ENCODE results near the gene NACC2. TPM values are rescaled to one million over a fixed set of nuclear protein-coding genes. Genes with fewer than 3 reads are reported as not detected.

Gene NACC2
- total RNA-seq, 5 donors from 2014 or later (not counting 1 experiment from before 2014, with no cell fraction given) = 4.2 to 11.7 (median 11.3) TPM

DNA sequence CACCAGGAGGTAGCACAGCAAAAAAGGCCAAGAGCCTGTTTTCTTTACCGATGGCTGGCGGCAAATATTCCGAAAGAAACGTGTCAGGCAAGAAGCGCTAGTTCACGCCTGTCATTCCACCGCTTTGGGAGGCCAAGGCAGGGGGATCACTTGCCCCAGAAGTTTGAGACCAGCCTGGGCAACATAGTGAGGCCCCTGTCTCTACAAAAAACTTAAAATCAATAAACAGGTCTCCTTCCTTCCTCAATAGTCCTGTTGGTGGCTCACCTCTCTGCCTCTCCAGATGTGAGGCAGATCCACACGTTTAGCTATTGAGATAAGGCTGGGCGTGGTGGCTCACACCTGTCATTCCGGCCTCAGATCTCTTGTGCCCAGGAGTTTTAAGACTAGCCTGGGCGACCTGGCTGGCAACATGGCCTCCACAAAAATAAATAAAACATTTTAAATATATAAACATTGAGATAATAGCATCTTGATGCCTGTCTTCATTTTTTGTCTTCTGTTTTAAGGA, 24.8 kb upstream of the NACC2 start:
- peak overlapping the region; percentile 68 for H3K27ac ChIP-seq (ENCODE audit: low read length)
- no peak for ATAC-seq (replicated peaks in 1 of 4)
- H3K27me3 Mint-ChIP-seq = no peaks in the 10 kb centered on the region
- H3K4me1 ChIP-seq (ENCODE audit: control insufficient read depth in 1 of 2, extremely low read depth in 1 of 2, insufficient read depth in 2 of 2, low read length in 2 of 2) = peaks cover 12 to 45% of the 10 kb centered on the region in 2 experiments
- H3K4me1 Mint-ChIP-seq = peaks cover 9 to 16% (median 14%) of the 10 kb centered on the region in 3 donors
- H3K36me3 Mint-ChIP-seq = no peaks in the 10 kb centered on the region
- no peaks in the 10 kb centered on the region for H3K9me3 ChIP-seq
- 79% methylated on average over 8 of the region's 11 CpGs for WGBS (ENCODE audit: insufficient coverage)
- CTCF ChIA-PET = interaction anchor here in 1 of 2 donors (0.9 to 1.0 kb wide), 2 partner anchors 30 to 154 kb away, joined by 3 read pairs; no protein-coding TSS in a partner anchor
- peak overlapping the region in 1 of 2 donors; percentile 50 for H3K4me3 ChIP-seq (ENCODE audit: control insufficient read depth in 1 of 2, extremely low read depth in 1 of 2, low read length in 1 of 2)
- DNase-seq = no peak
- peaks cover 7 to 16% of the 10 kb centered on the region in 2 donors for H3K36me3 ChIP-seq (ENCODE audit: control insufficient read depth in 2 of 2, extremely low read depth in 1 of 2, insufficient read depth in 1 of 2, low read length in 1 of 2)
- H3K27ac Mint-ChIP-seq = peak overlapping the region; percentile 65 to 73
- peak overlapping the region; percentile 60 to 73 (median 69) for H3K4me3 Mint-ChIP-seq
- H3K27me3 ChIP-seq (replicated peaks in 1 of 2; ENCODE audit: control insufficient read depth in 2 of 2, extremely low read depth in 1 of 2, insufficient read depth in 2 of 2, low read length in 1 of 2) = peaks cover 0 to 16% of the 10 kb centered on the region in 2 experiments
- POLR2A ChIA-PET = no interaction called here
- no peaks in the 10 kb centered on the region for H3K9me3 Mint-ChIP-seq

DNA sequence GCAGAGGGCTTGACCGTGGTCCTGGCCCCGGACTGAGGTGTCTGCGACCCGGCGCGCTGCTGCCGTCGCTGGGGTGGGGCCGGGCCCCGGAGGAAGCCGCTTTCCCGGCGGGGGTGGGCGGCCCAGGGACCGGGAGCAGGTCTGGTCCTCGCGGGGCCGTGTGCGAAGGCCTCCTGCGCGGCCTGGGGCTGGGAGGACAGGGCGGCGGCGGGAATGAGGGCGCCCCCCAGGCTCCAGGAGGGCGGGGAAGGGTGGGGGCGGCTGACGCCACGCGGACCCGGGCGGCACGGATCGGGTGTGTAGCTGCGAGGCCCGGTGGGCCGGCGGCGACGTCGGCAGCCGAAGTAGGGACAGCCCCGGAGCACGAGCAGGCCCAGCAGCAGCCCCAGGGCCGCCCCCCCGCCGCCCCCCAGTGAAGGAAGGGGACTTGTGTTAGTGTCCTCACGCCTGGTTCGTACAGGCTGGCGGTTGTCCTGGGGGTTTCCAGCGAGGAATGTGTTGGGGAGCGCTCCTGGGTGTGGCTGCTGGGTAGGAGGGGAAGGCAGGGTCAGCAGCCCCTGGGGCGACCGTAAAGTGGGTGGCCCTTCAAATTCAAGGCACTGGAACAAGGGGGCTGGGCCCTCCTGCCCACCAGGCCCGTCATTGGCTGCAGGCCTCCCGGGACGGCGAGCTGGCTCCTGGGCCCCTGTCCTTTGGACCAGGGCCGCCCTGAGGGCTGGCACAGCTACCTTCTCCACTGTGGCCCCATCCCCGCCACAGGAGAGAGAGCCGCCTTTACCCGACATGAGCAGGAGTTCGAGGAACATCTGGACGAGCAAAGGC, 24.2 kb upstream of the NACC2 start:
- peak overlapping the region; percentile 32 to 50 for H3K4me3 ChIP-seq (ENCODE audit: control insufficient read depth in 1 of 2, extremely low read depth in 1 of 2, low read length in 1 of 2)
- POLR2A ChIA-PET = no interaction called here
- Mint-ChIP-seq H3K27me3 (no peaks in the 10 kb centered on the region), H3K36me3 (no peaks in the 10 kb centered on the region), H3K4me1 (peaks cover 9 to 22% (median 21%) of the 10 kb centered on the region in 3 donors), H3K9me3 (no peaks in the 10 kb centered on the region), H3K4me3 (peak overlapping the region; percentile 73 to 81 (median 73)), H3K27ac (peak overlapping the region in 1 of 2 donors; percentile 73)
- peaks cover 10 to 22% of the 10 kb centered on the region in 2 donors for H3K36me3 ChIP-seq (ENCODE audit: control insufficient read depth in 2 of 2, extremely low read depth in 1 of 2, insufficient read depth in 1 of 2, low read length in 1 of 2)
- no peaks in the 10 kb centered on the region for H3K9me3 ChIP-seq
- DNase-seq (peak in 1 of 35 experiments; percentile 53), ATAC-seq (replicated peaks in 1 of 4) (peak; percentile 20 to 33 (median 27))
- CTCF ChIA-PET = interaction anchor here in 1 of 2 donors (1.0 kb wide), 1 partner anchor 153 kb away, joined by 3 read pairs; no protein-coding TSS in a partner anchor
- peaks cover 17 to 51% of the 10 kb centered on the region in 2 experiments for H3K4me1 ChIP-seq (ENCODE audit: control insufficient read depth in 1 of 2, extremely low read depth in 1 of 2, insufficient read depth in 2 of 2, low read length in 2 of 2)
- H3K27ac ChIP-seq (ENCODE audit: low read length) = peak overlapping the region; percentile 68
- WGBS (ENCODE audit: insufficient coverage) = 5% methylated on average over 58 of the region's 64 CpGs
- H3K27me3 ChIP-seq (replicated peaks in 1 of 2; ENCODE audit: control insufficient read depth in 2 of 2, extremely low read depth in 1 of 2, insufficient read depth in 2 of 2, low read length in 1 of 2) = peaks cover 0 to 10% of the 10 kb centered on the region in 2 experiments

DNA sequence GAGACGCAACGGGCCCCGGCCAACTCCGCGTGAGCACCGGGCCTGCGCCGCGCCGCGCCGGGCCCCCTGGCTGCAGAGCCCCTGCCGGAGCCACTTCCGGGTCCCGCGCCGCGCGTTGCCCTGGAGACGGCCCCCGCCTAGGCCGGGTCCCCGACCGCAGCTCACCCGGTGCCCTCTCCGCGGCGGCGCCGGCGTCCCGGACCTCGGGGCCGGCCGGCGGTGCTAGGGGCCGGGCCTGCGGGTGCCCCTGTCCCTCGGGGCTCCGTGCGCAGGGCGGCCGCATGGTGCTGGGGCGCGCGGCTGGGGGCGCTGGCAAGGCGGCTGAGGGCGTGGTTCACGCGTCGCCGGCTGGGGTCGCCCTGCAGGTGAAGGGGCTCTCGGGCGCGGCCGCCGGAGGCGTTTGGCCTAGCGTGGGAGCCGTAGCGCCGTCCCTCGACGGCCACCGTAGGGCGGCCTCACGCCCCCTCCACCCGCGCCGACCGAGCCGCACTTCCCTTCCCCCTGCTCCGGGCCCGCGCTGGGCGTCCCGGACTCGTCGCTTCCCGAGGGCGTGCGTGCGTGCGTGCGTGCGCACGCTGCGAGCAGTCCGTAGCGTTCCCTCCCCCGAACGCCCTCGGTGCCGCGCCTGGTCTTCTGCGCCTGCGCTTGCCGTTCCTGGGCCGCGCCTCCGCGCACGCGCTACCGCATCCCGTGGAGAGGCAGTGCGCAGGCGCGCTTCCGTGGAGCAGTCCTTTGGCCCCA, 23.4 kb upstream of the NACC2 start, which contains the start of gene TMEM250:
TMEM250 (minus strand) TSS at position 556 of the 741 bp plus-strand sequence. CDS start 1,975 bp downstream, outside the sequence.
- H3K4me3 ChIP-seq (ENCODE audit: control insufficient read depth in 1 of 2, extremely low read depth in 1 of 2, low read length in 1 of 2) = peak within 1 kb of the TSS; percentile 50 to 55
- ATAC-seq (replicated peaks in 1 of 4) = peak; percentile 91 to 94 (median 92)
- no peaks in the 10 kb centered on the region for H3K36me3 Mint-ChIP-seq
- peak within 1 kb of the TSS; percentile 68 for H3K27ac ChIP-seq (ENCODE audit: low read length)
- peaks cover 17 to 29% (median 28%) of the 10 kb centered on the region in 3 donors for H3K4me1 Mint-ChIP-seq
- peak; percentile 91 to 98 (median 95) for DNase-seq
- H3K4me3 Mint-ChIP-seq = peak within 1 kb of the TSS; percentile 73 to 82 (median 73)
- ChIA-PET CTCF (no interaction called here), POLR2A (no interaction called here)
- no peaks in the 10 kb centered on the region for H3K27me3 Mint-ChIP-seq
- peaks cover 0 to 5% of the 10 kb centered on the region in 2 experiments for H3K27me3 ChIP-seq (replicated peaks in 1 of 2; ENCODE audit: control insufficient read depth in 2 of 2, extremely low read depth in 1 of 2, insufficient read depth in 2 of 2, low read length in 1 of 2)
- no peaks in the 10 kb centered on the region for H3K9me3 ChIP-seq
- no peaks in the 10 kb centered on the region for H3K9me3 Mint-ChIP-seq
- H3K4me1 ChIP-seq (ENCODE audit: control insufficient read depth in 1 of 2, extremely low read depth in 1 of 2, insufficient read depth in 2 of 2, low read length in 2 of 2) = peaks cover 21 to 59% of the 10 kb centered on the region in 2 experiments
- under 1% methylated on average over 112 of the region's 112 CpGs for WGBS (ENCODE audit: insufficient coverage)
- peaks cover 10 to 22% of the 10 kb centered on the region in 2 donors for H3K36me3 ChIP-seq (ENCODE audit: control insufficient read depth in 2 of 2, extremely low read depth in 1 of 2, insufficient read depth in 1 of 2, low read length in 1 of 2)
- H3K27ac Mint-ChIP-seq = peak within 1 kb of the TSS; percentile 73 to 86

DNA sequence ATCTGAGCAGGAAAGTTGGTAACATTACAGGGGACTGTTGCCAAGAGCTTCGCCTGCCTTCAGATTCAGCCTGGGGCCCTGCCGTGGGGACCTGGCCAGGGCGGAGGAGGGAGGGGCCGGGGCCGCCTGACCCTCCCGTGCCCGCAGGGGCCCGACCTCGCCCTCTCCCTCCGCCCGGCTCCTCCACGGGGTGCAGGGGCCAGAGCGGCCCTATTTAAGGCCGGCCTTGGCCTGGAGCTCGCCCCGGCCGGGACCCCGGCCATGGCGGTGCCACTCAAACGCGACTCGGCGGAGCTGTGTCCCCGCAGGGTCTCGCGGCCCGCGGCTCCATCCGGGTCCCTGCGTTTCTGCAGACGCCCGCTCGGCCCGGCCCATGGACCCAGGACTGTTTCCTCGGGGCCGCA, 22.8 kb upstream of the NACC2 start:
- WGBS (ENCODE audit: insufficient coverage) = under 1% methylated on average over 35 of the region's 36 CpGs
- Histone ChIP-seq H3K36me3 (ENCODE audit: control insufficient read depth in 2 of 2, extremely low read depth in 1 of 2, insufficient read depth in 1 of 2, low read length in 1 of 2) (peaks cover 10 to 22% of the 10 kb centered on the region in 2 donors), H3K27me3 (replicated peaks in 1 of 2; ENCODE audit: control insufficient read depth in 2 of 2, extremely low read depth in 1 of 2, insufficient read depth in 2 of 2, low read length in 1 of 2) (no peaks in the 10 kb centered on the region), H3K9me3 (no peaks in the 10 kb centered on the region), H3K27ac (ENCODE audit: low read length) (peak overlapping the region; percentile 47), H3K4me1 (ENCODE audit: control insufficient read depth in 1 of 2, extremely low read depth in 1 of 2, insufficient read depth in 2 of 2, low read length in 2 of 2) (peaks cover 27 to 60% of the 10 kb centered on the region in 2 experiments), H3K4me3 (ENCODE audit: control insufficient read depth in 1 of 2, extremely low read depth in 1 of 2, low read length in 1 of 2) (peak overlapping the region; percentile 50 to 55)
- DNase-seq (no peak), ATAC-seq (replicated peaks in 1 of 4) (no peak)
- no peaks in the 10 kb centered on the region for H3K36me3 Mint-ChIP-seq
- H3K4me3 Mint-ChIP-seq = peak overlapping the region; percentile 67 to 82 (median 67)
- H3K9me3 Mint-ChIP-seq = no peaks in the 10 kb centered on the region
- H3K27me3 Mint-ChIP-seq = no peaks in the 10 kb centered on the region
- peak overlapping the region in 1 of 2 donors; percentile 86 for H3K27ac Mint-ChIP-seq
- H3K4me1 Mint-ChIP-seq = peaks cover 20 to 34% (median 32%) of the 10 kb centered on the region in 3 donors
- POLR2A ChIA-PET = no interaction called here
- CTCF ChIA-PET = no interaction called here

DNA sequence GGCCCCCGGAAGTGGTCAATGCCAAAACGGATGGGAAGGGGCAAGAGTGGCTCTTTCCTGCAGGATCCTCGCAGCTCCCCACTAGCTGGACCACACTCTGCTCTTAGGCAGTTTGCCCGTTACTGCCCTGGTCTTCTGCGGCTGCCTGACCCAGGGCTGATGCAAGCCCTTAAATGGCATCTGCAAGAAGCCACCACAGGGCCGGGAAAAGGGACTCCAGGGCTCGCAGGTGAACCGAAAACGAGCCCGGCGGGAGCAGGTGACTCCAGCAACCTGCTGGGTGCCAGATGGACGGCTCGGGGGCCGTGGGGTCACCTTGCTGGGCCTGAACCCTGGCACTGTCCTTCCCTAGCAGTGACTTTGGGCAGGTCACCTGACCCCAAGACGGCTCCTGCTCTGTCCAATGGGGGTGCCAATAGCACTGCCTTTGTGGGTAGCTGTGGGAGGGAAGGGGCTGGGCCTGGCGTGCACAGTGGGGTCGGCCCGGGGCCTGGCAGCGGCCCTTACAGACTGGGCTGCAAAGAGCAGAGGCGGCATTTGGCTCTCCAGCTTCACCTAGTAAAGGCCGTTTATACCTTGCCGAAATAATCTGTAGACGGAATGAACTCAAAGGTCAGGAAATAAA, 22.3 kb upstream of the NACC2 start:
- Histone ChIP-seq H3K9me3 (no peaks in the 10 kb centered on the region), H3K27me3 (replicated peaks in 1 of 2; ENCODE audit: control insufficient read depth in 2 of 2, extremely low read depth in 1 of 2, insufficient read depth in 2 of 2, low read length in 1 of 2) (no peaks in the 10 kb centered on the region), H3K27ac (ENCODE audit: low read length) (peak overlapping the region; percentile 47), H3K36me3 (ENCODE audit: control insufficient read depth in 2 of 2, extremely low read depth in 1 of 2, insufficient read depth in 1 of 2, low read length in 1 of 2) (peaks cover 10 to 22% of the 10 kb centered on the region in 2 donors), H3K4me1 (ENCODE audit: control insufficient read depth in 1 of 2, extremely low read depth in 1 of 2, insufficient read depth in 2 of 2, low read length in 2 of 2) (peaks cover 32 to 60% of the 10 kb centered on the region in 2 experiments), H3K4me3 (ENCODE audit: control insufficient read depth in 1 of 2, extremely low read depth in 1 of 2, low read length in 1 of 2) (peak overlapping the region; percentile 50 to 55)
- H3K27me3 Mint-ChIP-seq = no peaks in the 10 kb centered on the region
- WGBS (ENCODE audit: insufficient coverage) = 44% methylated on average over 23 of the region's 23 CpGs
- H3K4me3 Mint-ChIP-seq = peak overlapping the region; percentile 67 to 82 (median 67)
- ATAC-seq (replicated peaks in 1 of 4) (no peak), DNase-seq (no peak)
- H3K4me1 Mint-ChIP-seq = peaks cover 19 to 37% (median 36%) of the 10 kb centered on the region in 3 donors
- no peaks in the 10 kb centered on the region for H3K9me3 Mint-ChIP-seq
- ChIA-PET POLR2A (no interaction called here), CTCF (no interaction called here)
- peak overlapping the region in 1 of 2 donors; percentile 86 for H3K27ac Mint-ChIP-seq
- no peaks in the 10 kb centered on the region for H3K36me3 Mint-ChIP-seq

All from T-cell (primary cell).